Transverse colon (tissue), 4 donors: ENCODE measurements around the gene FBXL16. TPM values are rescaled to one million over a fixed set of nuclear protein-coding genes. Genes with fewer than 3 reads are reported as not detected.

ENCODE experiments used
- DNase-seq: peaks from one replicate; pipeline ENCODE4 v3.0.0-alpha.2; 2019
- H3K27ac ChIP-seq, 4 donors: fragments of 200-600 bp; sonication (generic); 2 replicates each; pipeline ENCODE4 v1.5.1; 2016 to 2018; ENCODE audit warnings: inconsistent platforms in 4 of 4
- H3K27me3 ChIP-seq: fragments of 200-600 bp; sonication (generic); 2 replicates; pipeline ENCODE4 v1.5.1; 2017; ENCODE audit warnings: inconsistent platforms
- H3K36me3 ChIP-seq, 4 donors: fragments of 200-600 bp; sonication (generic); 2 replicates each; pipeline ENCODE4 v1.5.1; 2017 to 2019; ENCODE audit warnings: inconsistent platforms in 4 of 4
- H3K4me1 ChIP-seq, 4 donors: fragments of 200-600 bp; sonication (generic); 2 replicates each; pipeline ENCODE4 v1.5.1; 2017 to 2020; ENCODE audit warnings: inconsistent platforms in 4 of 4
- H3K4me3 ChIP-seq, 4 donors: fragments of 200-600 bp; sonication (generic); 1 replicate in 1 of 4; 2 replicates in 3 of 4; pipeline versions ENCODE4 v1.5.1 to v1.6.1; 2017 to 2019; ENCODE audit warnings: inconsistent platforms in 4 of 4
- H3K9me3 ChIP-seq, 2 donors: fragments of 200-600 bp; sonication (generic); 2 replicates each; pipeline ENCODE4 v1.5.1; 2017 to 2019; ENCODE audit warnings: inconsistent platforms in 2 of 2
- EP300 ChIP-seq: sonication (generic); formaldehyde crosslinking; IDR thresholded peaks from one replicate; pipeline ENCODE4 v1.6.1; 2017; ENCODE audit warnings: antibody characterized with exemption, low read depth
- POLR2A ChIP-seq: fragments of 450-650 bp; IDR thresholded peaks from one replicate; pipeline ENCODE4 v1.6.1; 2016; ENCODE audit warnings: antibody characterized with exemption, mild to moderate bottlenecking, moderate library complexity
- POLR2AphosphoS5 ChIP-seq, 3 donors: sonication (generic); formaldehyde crosslinking; IDR thresholded peaks; one replicate each; pipeline ENCODE4 v1.6.1; 2016; ENCODE audit warnings: antibody characterized with exemption in 3 of 3
- WGBS, 2 donors: methylation state at CpG; one replicate each; pipeline ENCODE4 v1.1.5; 2018; ENCODE audit warnings: low coverage in 1 of 2; 5-methylcytosine and 5-hydroxymethylcytosine counted together
- in situ Hi-C, 4 donors: fragments of 200-750 bp; cut with MboI; loops; one replicate each; pipeline versions ENCODE4 v1.15.0 to v1.15.1; 2017; ENCODE audit warnings: low sequenced_read_pairs in 3 of 4, low pct_ligation_motif_present in 1 of 4, low pct_unique_long_range_greater_than_20kb in 1 of 4
- intact Hi-C: fragments of 100-400 bp; cut with DNase I; formaldehyde crosslinking; loops from one replicate; pipeline ENCODE4 v1.15.1; 2023; ENCODE audit warnings: low total_unique reads
- total RNA-seq, 4 donors: library from RNA; depleted of rRNA; stranded (reverse); fragments of >200 nt; gene quantifications; one replicate each; pipeline ENCODE4 v1.1.0, GENCODE V29; 2016
- TF ChIP-seq, protein P1 (sequence below), 5 experiments: fragments of 200-600 bp in 3 of 5; fragments of 450-650 bp in 2 of 5; sonication (generic) in 3 of 5; IDR thresholded peaks; 1 replicate in 2 of 5; 2 replicates in 3 of 5; pipeline ENCODE4 v1.5.1; 2016 to 2017; ENCODE audit warnings: antibody characterized with exemption in 5 of 5, inconsistent platforms in 3 of 5, mild to moderate bottlenecking in 2 of 5, moderate library complexity in 1 of 5

Gene FBXL16
- total RNA-seq, 4 donors from 2014 or later, result 0.60 to 3.5 (median 1.6) TPM; not detected in 1

DNA sequence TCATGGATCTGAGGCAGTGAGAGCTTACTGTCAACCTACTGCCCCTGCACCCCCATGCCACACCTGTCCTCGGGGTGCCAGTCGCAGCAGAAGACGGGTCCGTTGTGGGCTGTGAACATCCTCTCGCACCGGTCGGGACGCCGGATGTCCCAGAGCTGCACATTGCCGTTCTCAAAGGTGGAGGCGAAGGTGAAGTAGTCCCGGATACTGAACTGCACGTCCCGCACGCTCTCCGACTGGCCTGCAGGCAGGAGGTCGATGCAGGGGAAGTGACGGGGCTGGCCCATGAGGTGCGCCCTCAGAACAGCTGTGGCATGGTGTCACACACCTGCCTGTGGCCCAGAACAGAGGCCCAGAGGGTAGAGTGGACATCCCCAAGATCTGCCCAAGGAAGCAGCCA, 18.1 kb downstream of the FBXL16 start:
- H3K4me1 ChIP-seq, result peaks cover 26 to 43% (median 38%) of the 10 kb centered on the region in 4 donors
- H3K9me3 ChIP-seq, result no peaks in the 10 kb centered on the region
- intact Hi-C loops (no loop called here), in situ Hi-C loops (no loop called here)
- no peak overlapping the region for H3K4me3 ChIP-seq
- H3K27ac ChIP-seq, result no peak overlapping the region
- H3K36me3 ChIP-seq, result peaks cover 0 to 3% (median 0%) of the 10 kb centered on the region in 4 donors
- 90% methylated on average over 19 of the region's 19 CpGs; no CpG with 5 or more reads in 1 of the 2 donors for WGBS, 2 donors
- H3K27me3 ChIP-seq, result peaks cover 11% of the 10 kb centered on the region
- TF ChIP-seq POLR2AphosphoS5 (IDR thresholded peaks at IDR 0.05) (no peak), EP300 (no peak), POLR2A (no peak)
- TF ChIP-seq, protein P1, sequence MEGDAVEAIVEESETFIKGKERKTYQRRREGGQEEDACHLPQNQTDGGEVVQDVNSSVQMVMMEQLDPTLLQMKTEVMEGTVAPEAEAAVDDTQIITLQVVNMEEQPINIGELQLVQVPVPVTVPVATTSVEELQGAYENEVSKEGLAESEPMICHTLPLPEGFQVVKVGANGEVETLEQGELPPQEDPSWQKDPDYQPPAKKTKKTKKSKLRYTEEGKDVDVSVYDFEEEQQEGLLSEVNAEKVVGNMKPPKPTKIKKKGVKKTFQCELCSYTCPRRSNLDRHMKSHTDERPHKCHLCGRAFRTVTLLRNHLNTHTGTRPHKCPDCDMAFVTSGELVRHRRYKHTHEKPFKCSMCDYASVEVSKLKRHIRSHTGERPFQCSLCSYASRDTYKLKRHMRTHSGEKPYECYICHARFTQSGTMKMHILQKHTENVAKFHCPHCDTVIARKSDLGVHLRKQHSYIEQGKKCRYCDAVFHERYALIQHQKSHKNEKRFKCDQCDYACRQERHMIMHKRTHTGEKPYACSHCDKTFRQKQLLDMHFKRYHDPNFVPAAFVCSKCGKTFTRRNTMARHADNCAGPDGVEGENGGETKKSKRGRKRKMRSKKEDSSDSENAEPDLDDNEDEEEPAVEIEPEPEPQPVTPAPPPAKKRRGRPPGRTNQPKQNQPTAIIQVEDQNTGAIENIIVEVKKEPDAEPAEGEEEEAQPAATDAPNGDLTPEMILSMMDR (IDR thresholded peaks at IDR 0.05), result no peak
- DNase-seq, result no peak

DNA sequence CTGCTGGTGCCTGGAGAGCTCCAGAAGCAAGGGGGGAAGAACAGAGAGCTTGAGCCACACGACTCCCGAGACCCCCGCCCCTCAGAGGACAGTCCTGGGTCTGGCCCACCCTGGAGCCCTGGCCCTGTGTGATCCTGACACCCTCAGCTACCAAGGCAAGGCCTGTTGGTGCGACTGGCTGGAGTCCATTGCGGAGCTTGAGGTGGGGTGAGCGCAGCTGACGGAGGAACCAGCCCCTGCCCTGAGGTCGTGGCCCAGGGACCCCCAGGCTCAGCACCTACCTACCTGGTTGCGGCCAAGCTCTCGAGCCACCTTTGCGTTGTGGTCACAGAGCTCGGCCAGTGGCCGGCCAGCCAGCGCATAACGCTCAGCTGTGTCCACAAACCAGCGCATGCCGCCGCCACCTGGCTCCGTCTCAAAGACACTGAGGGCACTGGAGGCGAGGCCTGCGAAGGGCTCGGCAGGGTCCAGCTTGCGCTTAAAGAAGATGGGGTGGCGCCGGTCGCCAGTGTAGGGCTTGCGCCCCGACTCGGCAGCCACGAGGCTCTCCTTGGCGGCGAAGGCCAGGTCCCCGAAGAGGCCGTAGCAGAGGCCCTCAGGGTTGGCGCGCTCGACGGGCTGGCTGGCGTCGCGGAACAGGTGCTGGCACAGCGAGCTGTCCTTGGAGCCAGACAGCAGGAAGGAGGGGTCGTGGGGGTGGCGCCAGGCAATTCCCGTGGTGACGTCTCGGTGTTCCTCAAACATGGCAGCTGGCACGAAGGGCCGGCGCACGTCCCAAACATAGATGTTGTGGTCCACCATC, 18.9 kb downstream of the FBXL16 start:
- no peak overlapping the region for H3K4me3 ChIP-seq
- TF ChIP-seq POLR2A (no peak), EP300 (no peak)
- peaks cover 0 to 9% (median 0%) of the 10 kb centered on the region in 4 donors for H3K36me3 ChIP-seq
- 94% methylated on average over 38 of the region's 51 CpGs; no CpG with 5 or more reads in 1 of the 2 donors for WGBS, 2 donors
- H3K9me3 ChIP-seq, result no peaks in the 10 kb centered on the region
- peaks cover 33 to 51% (median 46%) of the 10 kb centered on the region in 4 donors for H3K4me1 ChIP-seq
- in situ Hi-C loops (no loop called here), intact Hi-C loops (no loop called here)
- H3K27ac ChIP-seq, result no peak overlapping the region
- peaks cover 2% of the 10 kb centered on the region for H3K27me3 ChIP-seq
- no peak for DNase-seq

DNA sequence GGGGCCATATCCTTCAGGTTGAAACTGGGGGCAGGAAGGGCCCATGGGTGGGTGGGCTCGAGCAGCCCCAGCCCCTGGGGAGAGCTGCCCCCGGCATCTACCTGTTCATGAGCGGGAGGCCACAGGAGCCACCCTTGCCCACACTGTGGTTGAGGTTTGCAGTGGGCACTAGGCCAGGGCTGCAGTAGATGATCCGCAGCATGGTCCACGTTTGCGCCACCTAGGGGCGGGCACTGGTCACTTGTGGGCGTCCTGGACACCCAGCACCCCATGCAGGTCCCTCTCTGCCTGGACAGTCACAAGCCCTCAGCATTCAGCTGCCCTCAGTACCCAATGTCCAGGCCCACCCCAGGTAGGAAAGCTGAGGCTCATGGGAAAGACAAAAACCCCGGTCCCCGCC, 19.6 kb downstream of the FBXL16 start:
- no peaks in the 10 kb centered on the region for H3K9me3 ChIP-seq

DNA sequence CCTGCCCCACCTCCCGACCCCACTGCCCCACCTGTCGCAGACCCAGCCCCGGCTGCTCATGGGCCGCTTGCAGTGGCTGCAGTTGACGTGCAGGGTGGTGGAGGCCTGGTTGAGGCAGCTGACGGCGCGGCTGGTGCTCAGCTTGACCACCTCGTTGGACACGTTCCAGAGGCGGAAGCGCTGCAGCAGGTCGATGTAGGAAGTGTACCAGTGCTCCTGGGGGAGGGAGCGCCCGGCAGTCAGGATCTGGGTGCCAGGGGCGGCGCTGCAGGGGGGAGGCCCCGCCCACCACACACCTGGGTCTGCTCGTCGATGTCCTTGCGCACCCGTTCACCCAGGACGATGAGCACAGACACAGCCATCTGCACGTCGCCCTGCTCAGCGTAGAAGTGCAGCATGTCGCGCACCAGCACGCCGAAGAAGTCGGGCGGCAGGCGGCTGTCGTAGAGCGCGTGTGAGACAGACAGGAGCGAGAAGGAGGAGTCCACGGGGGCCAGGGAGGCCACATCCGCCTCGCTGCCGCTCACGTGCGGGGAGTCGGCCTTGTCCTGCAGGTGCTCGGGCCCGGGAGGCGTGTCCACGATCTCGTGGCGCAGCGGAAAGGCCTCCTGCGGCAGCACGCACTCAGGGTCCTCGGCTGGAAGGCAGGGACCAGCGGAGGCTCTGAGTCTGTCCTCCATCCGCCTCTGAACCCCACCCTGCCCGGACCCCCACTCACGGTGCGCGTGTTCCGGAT, 20.5 kb downstream of the FBXL16 start:
- no peak for TF ChIP-seq POLR2AphosphoS5 (IDR thresholded peaks at IDR 0.05)
- TF ChIP-seq EP300, result no peak
- no peak for TF ChIP-seq POLR2A
- TF ChIP-seq, protein P1 (IDR thresholded peaks at IDR 0.05), result no peak
- H3K36me3 ChIP-seq, result peaks cover 0 to 9% (median 0%) of the 10 kb centered on the region in 4 donors
- intact Hi-C loops (no loop called here), in situ Hi-C loops (no loop called here)
- peak overlapping the region; percentile 55 to 90 (median 62) for H3K4me3 ChIP-seq
- peaks cover 42 to 57% (median 51%) of the 10 kb centered on the region in 4 donors for H3K4me1 ChIP-seq
- H3K27me3 ChIP-seq, result no peaks in the 10 kb centered on the region
- H3K27ac ChIP-seq, result peak overlapping the region; percentile 78 to 94 (median 83)
- WGBS, 2 donors, result 91% methylated on average over 52 of the region's 61 CpGs; no CpG with 5 or more reads in 1 of the 2 donors
- no peak for DNase-seq
- H3K9me3 ChIP-seq, result no peaks in the 10 kb centered on the region

More for the DNA sequence above, 19.6 kb downstream of the FBXL16 start:
- in situ Hi-C loops (no loop called here), intact Hi-C loops (no loop called here)
- TF ChIP-seq, protein P1 (IDR thresholded peaks at IDR 0.05), result peak; percentile 29 to 53 (median 42)
- TF ChIP-seq EP300, result no peak
- TF ChIP-seq POLR2AphosphoS5 (IDR thresholded peaks at IDR 0.05), result no peak
- 48% methylated on average over 10 of the region's 10 CpGs; no CpG with 5 or more reads in 1 of the 2 donors for WGBS, 2 donors
- Histone ChIP-seq H3K4me1 (peaks cover 40 to 58% (median 53%) of the 10 kb centered on the region in 4 donors), H3K4me3 (no peak overlapping the region), H3K27ac (no peak overlapping the region), H3K36me3 (peaks cover 0 to 9% (median 0%) of the 10 kb centered on the region in 4 donors), H3K27me3 (no peaks in the 10 kb centered on the region)
- DNase-seq, result peak; percentile 64
